C4-2B (cell line): Measurements from ENCODE around the gene ZNF473.

Experiments used
- CTCF ChIP-seq: fragments of 450-650 bp; conservative IDR thresholded peaks from 2 replicates; pipeline ENCODE4 v1.5.1; 2017; ENCODE audit warnings: mild to moderate bottlenecking
- ZFX ChIP-seq: fragments of 450-650 bp; IDR thresholded peaks from 2 replicates; pipeline ENCODE4 v1.6.1; 2017

DNA sequence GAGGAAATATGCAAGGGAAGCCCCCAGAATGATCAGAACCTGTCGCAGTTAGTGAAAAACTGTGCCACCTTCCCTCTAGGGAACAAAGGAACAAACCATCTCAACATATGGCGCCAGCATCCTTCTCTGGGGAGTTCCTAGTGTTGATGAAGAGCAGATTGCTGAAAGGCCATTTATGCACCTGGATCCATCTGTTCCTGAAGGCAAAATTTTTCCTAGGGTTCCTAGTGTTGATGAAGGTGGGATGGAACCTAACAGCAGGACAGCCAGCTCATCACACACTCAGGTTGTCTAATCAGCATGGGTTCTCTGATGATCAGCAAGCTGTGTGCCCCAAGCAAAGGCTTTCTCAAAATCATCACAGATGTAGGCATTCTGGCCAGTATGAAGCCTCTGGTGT lies 32.6 kb downstream of the ZNF473 start:
- no peak for TF ChIP-seq CTCF
- TF ChIP-seq ZFX = no peak
